ENCODE measurements around the gene TEAD3. TPM values are rescaled to one million over a fixed set of nuclear protein-coding genes. Genes with fewer than 3 reads are reported as not detected.

The TEAD3 gene
- total RNA-seq, 1 donor from 2014 or later, result 57.1 TPM

DNA sequence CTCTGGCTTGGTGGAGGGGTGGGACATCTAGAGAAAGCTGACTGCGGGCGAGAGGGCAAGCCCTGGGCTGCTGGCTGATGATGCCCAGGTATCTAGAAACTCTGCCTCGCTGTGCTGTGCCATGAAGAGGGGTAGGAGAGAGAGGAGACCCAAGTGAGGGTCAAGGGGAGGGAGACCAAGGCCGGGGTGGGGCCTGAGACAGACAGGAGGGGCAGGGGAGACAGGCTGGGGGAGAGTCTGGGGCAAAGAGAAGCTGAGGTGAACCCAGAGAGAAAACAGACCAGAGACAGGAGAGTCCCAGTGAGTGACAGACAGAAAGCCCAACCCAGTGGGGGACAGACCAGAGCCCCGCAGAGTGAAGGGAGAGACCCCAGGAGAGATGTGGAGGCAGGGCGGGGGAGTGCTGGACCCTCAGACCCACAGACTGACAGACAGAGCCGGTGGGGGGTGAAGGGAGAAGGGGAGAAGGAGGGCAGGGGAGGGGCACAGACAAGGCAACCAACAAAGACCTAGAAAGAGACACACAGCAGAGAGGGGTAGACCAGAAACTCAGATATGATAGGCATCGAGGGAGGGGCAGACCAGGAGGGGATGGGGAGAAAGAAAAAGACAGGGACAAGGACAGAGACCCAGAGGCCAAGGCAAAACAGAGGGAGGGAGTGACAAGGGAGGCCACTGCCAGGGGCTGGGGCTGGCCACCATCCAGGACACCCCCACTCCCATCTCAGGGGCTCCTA lies 5.9 kb downstream of the TEAD3 start:
- Mint-ChIP-seq H3K4me1 (ENCODE audit: low read depth) (peaks cover 80% of the 10 kb centered on the region), H3K4me3 (ENCODE audit: unreplicated experiment) (peak overlapping the region; percentile 52), H3K36me3 (ENCODE audit: low read depth) (no peaks in the 10 kb centered on the region), H3K9me3 (ENCODE audit: low read depth) (no peaks in the 10 kb centered on the region), H3K27ac (ENCODE audit: unreplicated experiment) (peak overlapping the region; percentile 91), H3K27me3 (ENCODE audit: low read depth) (no peaks in the 10 kb centered on the region)
- TF ChIP-seq, protein P1, sequence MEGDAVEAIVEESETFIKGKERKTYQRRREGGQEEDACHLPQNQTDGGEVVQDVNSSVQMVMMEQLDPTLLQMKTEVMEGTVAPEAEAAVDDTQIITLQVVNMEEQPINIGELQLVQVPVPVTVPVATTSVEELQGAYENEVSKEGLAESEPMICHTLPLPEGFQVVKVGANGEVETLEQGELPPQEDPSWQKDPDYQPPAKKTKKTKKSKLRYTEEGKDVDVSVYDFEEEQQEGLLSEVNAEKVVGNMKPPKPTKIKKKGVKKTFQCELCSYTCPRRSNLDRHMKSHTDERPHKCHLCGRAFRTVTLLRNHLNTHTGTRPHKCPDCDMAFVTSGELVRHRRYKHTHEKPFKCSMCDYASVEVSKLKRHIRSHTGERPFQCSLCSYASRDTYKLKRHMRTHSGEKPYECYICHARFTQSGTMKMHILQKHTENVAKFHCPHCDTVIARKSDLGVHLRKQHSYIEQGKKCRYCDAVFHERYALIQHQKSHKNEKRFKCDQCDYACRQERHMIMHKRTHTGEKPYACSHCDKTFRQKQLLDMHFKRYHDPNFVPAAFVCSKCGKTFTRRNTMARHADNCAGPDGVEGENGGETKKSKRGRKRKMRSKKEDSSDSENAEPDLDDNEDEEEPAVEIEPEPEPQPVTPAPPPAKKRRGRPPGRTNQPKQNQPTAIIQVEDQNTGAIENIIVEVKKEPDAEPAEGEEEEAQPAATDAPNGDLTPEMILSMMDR (IDR thresholded peaks at IDR 0.05), result no peak
- no peak for DNase-seq (ENCODE audit: low spot score)

DNA sequence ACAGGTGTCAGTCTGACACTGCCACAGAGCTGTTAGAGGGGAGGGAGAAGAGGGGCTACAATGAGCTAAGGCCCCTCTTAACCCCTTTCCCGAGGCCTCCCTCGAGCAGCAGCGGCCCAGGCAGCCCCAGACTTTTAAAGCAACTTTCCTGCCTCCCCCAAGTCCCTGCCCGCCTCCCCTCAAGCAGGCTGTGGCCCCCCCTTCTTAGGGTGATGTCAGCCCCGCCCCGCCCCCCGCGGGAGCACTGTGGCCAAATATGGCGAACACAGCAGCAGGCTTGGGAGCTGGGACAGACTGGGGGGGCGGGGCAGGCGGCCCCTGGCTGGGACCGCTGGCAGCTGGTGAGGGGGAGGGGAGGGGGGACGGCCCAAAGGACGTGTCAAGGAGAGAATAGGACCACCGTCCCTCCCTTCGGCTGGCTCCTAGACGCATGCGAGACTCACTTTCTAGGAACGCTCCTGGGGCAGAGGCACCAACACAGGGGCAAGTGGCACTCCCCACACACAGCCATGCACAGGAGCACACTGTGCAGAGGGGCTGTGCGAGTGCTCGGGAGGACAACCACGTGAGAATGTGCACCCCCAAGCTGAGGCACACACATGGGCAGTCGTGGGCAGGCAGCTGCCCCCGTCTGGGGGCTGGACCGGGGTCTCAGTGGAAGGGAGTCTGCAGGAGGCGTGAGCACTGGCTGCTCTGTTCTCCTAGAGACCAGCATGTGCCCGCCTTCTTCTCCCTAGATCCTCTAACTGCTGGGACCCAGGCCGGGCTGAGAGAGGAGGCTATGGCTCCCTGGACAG lies 6.7 kb downstream of the TEAD3 start:
- Mint-ChIP-seq H3K4me3 (ENCODE audit: unreplicated experiment) (peak overlapping the region; percentile 52), H3K9me3 (ENCODE audit: low read depth) (no peaks in the 10 kb centered on the region), H3K36me3 (ENCODE audit: low read depth) (no peaks in the 10 kb centered on the region), H3K27ac (ENCODE audit: unreplicated experiment) (peak overlapping the region; percentile 91), H3K4me1 (ENCODE audit: low read depth) (peaks cover 80% of the 10 kb centered on the region), H3K27me3 (ENCODE audit: low read depth) (no peaks in the 10 kb centered on the region)
- TF ChIP-seq, protein P1 (IDR thresholded peaks at IDR 0.05), result no peak
- DNase-seq (ENCODE audit: low spot score), result no peak

DNA sequence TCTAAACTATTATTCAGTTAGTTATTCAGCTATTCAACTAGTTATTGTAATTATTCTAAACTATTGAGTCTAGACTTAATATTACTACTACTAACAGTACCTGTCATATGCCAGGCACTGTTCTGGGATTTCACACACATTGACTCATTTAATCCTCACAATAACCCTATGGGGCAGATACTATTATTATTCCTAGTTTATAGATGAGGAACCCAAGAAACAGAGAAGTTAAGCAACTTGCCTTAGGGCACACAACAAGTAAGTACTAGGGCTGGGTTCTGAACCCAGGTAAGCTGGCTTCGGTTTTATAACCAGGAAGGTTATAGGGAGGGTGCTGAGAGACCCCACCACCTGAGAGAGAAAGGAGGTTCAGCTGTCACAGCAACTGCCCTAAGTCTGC lies 7.8 kb downstream of the TEAD3 start:
- TF ChIP-seq, protein P1 (IDR thresholded peaks at IDR 0.05), result no peak
- peaks cover under 1% of the 10 kb centered on the region for H3K36me3 Mint-ChIP-seq (ENCODE audit: low read depth)
- H3K27me3 Mint-ChIP-seq (ENCODE audit: low read depth), result no peaks in the 10 kb centered on the region
- peaks cover 80% of the 10 kb centered on the region for H3K4me1 Mint-ChIP-seq (ENCODE audit: low read depth)
- H3K27ac Mint-ChIP-seq (ENCODE audit: unreplicated experiment), result peak overlapping the region; percentile 32
- no peak overlapping the region for H3K4me3 Mint-ChIP-seq (ENCODE audit: unreplicated experiment)
- H3K9me3 Mint-ChIP-seq (ENCODE audit: low read depth), result no peaks in the 10 kb centered on the region
- no peak for DNase-seq (ENCODE audit: low spot score)

DNA sequence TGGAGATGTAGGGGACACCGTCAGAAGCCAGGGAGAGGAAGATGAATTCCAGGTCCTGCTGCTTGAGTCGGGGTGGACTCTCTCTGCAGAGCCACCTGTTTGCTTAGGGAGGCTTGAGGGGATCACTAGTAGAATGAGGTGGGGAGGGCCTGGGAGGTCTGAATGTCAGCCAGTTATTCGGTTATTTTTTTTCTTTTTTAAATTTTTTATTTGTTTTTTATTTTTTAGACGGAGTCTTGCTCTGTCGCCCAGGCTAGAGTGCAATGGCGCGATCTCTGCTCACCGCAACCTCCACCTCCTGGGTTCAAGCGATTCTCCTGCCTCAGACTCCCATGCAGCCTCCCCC lies 8.4 kb downstream of the TEAD3 start:
- H3K36me3 Mint-ChIP-seq (ENCODE audit: low read depth), result peaks cover 3% of the 10 kb centered on the region

More for the DNA sequence above, 8.4 kb downstream of the TEAD3 start:
- peak overlapping the region; percentile 89 for H3K27ac Mint-ChIP-seq (ENCODE audit: unreplicated experiment)
- H3K4me1 Mint-ChIP-seq (ENCODE audit: low read depth), result peaks cover 74% of the 10 kb centered on the region
- no peaks in the 10 kb centered on the region for H3K9me3 Mint-ChIP-seq (ENCODE audit: low read depth)
- TF ChIP-seq, protein P1 (IDR thresholded peaks at IDR 0.05), result no peak
- no peaks in the 10 kb centered on the region for H3K27me3 Mint-ChIP-seq (ENCODE audit: low read depth)
- H3K4me3 Mint-ChIP-seq (ENCODE audit: unreplicated experiment), result no peak overlapping the region
- DNase-seq (ENCODE audit: low spot score), result no peak

Measured in chondrocyte (in vitro differentiated cells).